Activated CD4-positive, alpha-beta T cell treated with anti-CD3 and anti-CD28 coated beads, Interleukin-2, Interleukin-4, amounts not matched to agents 100 ng/mL and 50 ng/mL, durations not matched to agents 16 hours and 8 hours (primary cell): ENCODE measurements around the gene ATP10A.

Experiments
- DNase-seq: peaks from one replicate; pipeline ENCODE4 v3.0.0-alpha.2; 2020; ENCODE audit warnings: low spot score

ATP10A gene, protein sequence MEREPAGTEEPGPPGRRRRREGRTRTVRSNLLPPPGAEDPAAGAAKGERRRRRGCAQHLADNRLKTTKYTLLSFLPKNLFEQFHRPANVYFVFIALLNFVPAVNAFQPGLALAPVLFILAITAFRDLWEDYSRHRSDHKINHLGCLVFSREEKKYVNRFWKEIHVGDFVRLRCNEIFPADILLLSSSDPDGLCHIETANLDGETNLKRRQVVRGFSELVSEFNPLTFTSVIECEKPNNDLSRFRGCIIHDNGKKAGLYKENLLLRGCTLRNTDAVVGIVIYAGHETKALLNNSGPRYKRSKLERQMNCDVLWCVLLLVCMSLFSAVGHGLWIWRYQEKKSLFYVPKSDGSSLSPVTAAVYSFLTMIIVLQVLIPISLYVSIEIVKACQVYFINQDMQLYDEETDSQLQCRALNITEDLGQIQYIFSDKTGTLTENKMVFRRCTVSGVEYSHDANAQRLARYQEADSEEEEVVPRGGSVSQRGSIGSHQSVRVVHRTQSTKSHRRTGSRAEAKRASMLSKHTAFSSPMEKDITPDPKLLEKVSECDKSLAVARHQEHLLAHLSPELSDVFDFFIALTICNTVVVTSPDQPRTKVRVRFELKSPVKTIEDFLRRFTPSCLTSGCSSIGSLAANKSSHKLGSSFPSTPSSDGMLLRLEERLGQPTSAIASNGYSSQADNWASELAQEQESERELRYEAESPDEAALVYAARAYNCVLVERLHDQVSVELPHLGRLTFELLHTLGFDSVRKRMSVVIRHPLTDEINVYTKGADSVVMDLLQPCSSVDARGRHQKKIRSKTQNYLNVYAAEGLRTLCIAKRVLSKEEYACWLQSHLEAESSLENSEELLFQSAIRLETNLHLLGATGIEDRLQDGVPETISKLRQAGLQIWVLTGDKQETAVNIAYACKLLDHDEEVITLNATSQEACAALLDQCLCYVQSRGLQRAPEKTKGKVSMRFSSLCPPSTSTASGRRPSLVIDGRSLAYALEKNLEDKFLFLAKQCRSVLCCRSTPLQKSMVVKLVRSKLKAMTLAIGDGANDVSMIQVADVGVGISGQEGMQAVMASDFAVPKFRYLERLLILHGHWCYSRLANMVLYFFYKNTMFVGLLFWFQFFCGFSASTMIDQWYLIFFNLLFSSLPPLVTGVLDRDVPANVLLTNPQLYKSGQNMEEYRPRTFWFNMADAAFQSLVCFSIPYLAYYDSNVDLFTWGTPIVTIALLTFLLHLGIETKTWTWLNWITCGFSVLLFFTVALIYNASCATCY (N-terminal part only)

DNA sequence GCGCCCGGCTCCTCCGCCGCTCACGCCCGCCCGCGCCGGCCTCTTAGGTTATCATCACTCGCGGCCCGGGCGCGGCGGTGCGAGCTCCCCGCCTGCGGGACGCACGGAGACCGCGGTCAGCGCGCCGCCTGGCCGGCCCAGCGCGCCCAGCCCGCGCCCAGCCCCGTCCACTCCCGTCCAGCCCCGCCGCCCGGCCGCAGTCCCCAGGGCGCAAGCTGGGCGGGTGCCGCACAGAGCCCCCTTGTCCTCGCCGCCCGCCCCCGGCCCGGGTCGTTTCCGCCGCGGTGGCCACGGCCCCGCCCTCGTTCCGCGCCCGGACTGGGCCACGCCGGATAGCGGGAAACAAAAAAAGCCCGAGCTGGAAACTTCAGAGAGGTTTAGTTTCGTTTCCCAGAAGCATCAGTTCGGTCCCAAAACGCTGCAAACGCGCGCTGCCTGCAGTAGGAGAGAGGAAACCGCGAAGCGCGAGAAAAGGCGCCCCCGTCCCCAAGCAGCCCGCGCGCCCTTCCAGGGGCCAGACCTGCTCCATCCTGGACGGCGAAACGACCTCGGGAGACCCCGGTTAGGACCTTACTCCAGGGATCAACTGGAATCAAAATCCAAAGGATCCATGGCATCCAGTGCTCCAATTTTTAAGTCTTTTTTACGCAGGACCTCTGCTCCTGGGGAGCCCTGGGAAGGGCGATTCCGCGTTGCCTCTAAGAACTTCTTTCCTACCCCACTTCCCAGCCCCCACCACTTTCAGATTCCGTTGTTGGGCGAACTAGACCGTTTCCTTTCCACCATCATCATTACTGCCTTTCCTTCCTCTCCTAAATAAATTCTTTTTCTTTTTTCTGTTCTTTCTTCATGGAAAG, at the start of gene ATP10A:
ATP10A (minus strand) TSS at position 217 of the 857 bp plus-strand sequence. CDS start 231 bp downstream, outside the sequence.
- DNase-seq = peak; percentile 42

DNA sequence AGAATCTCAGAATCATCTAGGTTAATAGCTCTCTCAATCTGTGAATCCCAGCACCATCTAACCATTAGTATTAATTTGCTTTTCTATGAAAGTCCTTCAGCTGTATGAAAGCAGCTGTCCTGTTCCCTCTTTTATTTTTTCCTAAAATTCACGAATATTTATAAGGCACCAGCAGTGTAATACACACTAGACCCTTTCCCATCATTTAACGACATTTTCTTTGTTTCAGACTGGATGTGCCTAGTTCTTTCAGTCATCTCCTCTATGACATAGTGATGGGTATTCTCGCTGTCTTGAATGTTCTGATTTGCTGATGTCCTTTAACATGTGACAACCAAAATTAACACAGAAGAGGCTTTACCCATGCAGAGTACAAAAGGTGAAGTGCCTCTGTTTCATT, 48.9 kb upstream of the ATP10A start:
- no peak for DNase-seq

DNA sequence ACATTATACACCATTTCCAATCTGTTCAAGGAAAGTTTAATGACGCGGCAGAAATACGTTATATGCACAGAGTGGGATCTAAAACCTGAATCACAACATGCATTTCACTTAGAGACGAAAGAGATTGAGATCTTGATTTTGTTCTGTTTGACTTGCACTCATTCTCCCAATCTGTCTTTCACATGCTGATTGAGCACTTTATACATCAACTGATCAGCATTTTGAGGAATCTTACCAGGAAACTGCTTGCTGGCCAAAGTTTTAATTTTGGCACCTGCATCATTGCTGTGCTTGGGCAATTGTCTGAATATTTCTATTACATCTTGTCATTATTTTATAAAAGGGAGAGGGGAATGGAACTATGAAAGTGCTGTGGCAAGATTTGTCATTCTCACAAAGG, 47.7 kb upstream of the ATP10A start:
- no peak for DNase-seq

DNA sequence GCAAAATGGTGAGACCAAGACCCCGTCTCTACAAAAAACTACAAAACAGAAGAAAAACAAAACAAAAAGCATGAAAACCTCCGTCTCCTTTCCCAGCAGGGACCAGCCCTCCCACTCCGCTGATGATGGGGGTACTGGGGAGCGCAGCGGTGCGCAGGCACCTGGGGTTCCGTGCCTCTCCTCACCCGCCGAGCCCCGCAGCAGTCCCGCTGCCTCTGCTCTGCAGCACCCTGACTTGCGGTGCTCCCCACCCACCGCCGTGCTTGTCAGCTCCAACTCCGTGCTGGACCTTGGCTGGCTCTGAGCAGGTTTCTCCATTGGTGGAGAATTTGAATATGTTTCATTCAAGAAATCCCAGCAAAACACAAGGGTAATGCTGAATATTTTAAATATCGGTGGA, 46.7 kb upstream of the ATP10A start:
- no peak for DNase-seq

DNA sequence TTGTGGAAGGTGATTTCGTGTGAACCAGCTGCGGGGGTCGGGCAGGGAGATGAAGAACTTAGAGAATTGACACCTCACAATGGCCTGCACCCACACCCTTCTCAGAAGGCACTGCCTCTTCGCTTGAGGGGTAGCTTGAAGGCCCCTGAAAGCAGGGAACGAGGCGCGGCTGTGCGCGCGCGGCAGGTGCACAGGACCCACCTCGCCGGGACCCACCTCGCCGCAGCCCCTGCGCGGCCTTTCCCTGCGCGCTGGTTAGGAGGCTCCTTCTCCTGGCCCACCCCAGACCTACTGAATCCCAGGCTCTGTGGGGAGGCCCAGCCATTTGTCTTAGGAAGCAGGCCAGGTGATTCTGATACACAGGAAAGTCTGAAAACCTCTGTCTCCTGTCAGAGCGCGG, 46.2 kb upstream of the ATP10A start:
- DNase-seq = no peak

DNA sequence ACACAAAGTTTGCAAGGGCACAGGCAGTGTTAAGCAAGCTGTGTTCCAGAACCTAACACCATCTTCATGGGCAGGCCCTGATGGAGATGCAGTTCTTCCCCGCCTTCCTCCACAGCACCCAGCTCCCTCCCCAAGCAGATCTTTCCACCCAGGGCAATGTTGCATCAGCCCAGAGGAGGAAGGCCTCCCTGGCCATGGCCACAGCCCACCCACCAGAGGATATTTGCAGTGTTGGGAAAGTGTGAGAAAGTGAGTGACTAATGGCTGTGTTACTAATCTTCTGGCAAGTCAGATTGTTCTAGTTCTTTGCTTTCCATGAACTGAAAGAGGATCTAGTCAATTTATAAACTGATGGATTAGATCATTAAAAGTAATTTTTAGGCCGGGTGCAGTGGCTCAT, 42.0 kb upstream of the ATP10A start:
- no peak for DNase-seq

DNA sequence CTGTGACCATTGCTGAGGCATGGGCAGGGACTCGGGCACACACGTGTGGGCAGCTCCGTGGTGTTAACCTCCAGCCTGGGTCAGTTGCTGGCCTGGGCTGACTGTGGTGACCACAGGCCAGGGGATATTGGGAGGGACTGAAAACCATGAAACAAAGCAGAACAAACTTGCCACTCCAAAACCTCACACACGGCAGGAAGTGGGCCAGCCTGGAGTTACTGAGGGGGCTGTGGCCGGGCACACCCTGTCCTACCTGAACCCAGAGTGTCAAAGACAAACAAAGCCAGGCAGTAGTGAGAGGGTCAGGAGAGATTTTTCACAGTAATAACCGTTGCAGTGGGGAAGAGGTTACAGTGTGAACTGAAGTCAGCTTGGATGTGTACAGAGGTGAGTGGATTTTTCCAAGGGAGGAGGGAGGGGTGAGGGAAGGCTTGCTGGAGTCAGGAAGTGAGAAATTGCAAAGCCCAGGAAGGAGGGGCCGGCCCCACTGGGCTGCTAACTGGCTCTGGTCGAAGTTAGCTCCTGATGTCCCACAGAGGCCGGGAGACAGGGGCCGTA, 40.0 kb upstream of the ATP10A start:
- no peak for DNase-seq

DNA sequence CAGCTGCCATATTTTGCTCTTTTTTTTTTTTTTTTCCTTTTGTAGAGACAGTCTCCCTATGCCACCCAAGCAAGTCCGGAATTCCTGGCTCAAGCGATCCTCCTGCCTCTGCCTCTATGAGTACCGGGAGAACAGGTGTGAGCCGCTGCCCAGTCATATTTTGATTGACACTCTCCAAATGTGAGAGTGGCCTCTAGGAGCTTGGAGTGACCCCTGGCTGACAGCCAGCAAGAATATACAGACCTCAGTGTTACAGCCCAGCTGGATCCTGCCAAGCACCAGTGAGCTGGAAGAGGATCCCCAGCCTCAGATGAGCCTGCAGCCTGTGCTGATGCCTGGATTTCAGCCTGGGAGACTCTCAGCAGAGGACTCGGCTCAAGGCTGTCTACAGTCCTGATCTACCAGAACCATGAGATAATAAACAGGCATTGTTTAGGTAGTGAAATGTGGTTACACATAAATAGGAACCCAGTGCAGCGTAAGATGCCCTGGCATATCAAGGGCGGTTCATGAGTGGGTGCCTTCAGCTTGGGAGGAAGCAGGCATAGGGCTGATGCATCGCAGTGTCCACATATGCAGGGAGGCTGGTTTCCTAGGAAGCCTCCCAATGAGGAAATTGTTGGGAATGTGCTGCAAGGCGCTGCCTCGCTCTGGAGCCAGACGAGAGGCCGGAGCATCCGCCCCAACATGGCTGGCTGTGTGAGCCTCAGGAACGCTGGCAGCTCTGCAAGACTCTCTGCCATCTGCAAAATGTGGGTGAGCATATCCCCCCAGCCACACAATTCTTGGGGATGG, 38.9 kb upstream of the ATP10A start:
- DNase-seq = no peak

DNA sequence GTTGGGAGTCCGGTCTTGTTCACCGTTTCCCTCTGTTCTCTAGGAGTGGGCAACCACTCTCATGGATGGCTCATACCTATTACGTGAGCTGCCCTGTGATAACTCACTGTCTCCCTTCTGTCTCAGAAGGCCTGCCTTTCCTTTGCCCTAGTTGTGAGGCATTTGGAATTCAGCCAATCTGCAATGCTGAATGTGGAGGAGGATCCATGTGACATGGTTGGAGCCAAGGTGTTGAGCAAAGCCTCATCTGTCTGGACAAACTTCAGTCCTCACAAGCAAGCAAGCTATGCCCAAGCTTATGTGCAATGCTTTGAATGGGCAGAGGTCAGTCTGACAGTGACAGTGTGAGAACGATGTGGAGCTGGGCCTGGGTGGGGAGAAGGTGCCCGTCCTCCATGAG, 37.8 kb upstream of the ATP10A start:
- no peak for DNase-seq

DNA sequence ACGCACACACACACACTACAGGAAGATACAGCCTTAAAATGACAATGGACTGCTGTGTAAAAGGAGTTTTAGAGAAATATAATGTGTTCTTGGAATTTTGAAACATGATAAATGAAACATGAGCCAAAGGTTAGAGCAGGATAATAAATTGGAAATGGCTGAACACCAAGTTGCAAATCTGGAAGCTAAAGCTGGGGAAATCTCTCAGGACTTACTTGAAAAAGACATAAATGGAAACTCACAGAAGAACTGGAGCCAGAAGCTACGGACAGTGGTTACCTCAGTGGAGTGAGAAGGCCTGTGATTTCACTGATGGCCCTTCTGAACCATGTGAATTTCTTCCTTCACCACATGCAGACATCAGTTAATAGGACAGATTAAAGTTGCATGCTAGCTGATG, 37.3 kb upstream of the ATP10A start:
- no peak for DNase-seq

DNA sequence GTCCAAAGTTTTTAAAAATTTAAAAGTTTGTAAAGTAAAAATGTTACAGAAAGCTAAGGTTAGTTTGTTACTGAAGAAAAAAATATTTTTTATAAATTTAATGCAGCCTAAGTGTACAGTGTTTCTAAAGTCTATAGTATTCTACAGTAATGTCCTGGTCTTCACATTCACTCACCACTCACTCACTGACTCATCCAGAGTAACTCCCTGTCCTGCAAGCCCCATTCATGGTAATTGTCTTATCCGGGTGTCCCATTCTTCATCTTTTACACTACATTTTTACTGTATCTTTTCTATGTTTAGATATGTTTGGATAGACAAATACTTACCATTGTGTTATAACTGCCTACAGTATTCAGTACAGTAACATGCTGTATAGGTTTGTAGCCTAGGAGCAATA, 36.7 kb upstream of the ATP10A start:
- DNase-seq = no peak

DNA sequence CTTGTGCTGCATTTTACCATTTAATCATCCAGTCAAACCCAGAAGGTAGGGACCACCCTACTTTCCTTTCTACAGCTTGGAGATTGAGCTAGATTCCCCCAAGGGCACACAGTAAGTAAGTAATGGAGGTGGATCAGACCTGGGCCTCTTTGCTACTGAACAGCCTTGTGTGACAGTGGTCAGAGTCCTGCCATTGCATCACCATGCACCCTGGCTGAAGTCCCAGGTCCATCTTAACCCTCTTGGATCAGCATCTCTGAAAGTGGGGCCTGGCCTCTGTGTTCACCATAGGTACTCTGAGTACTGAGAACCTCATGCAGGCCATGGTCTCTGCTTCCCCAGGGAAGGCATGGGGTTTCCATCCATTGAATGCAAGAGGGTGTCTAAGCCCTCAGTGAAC, 34.5 kb upstream of the ATP10A start:
- no peak for DNase-seq

DNA sequence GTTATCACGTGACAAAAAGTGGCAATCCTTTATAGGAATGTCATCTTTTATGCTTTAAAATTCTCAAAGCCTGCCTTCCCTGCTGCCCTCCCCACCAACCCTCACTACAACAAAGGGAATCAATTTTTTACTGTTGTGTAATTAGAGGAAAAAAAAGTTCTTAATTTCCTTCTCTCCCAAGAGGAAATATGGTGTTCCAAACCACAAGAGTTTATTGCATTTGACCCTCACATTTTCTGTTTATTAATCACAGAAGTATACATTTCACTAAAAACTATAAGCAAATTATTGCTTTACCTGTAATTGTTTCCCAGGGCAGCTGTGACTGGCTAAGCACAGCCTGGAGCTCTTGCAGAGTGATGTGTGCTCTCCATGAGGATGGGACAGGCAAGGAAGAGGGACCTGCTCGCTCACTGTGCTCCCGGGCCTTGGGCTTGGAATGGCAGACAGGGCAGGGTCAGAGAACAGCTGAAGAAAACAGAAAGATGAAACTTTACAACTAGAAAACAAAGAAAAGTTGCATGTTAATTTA, 31.3 kb upstream of the ATP10A start:
- DNase-seq = no peak

DNA sequence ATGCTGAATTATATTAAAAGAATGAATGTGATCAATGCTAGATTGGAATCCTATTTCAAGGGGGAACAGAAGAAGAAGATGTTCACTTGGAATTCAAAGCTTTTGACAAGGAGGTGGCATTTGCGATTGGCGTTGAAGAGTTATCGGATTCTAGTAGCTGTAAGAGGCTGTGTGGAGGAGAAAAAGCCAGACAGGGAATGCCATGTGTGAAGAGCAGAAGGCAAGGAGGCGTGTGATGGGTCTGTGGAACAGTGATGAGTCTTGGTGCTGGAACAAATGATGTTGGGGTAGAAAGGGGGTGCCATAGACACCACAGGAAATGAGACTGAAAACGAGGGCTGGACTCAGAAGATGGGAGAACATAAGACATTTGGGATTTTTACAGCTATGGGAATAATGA, 30.5 kb upstream of the ATP10A start:
- no peak for DNase-seq

DNA sequence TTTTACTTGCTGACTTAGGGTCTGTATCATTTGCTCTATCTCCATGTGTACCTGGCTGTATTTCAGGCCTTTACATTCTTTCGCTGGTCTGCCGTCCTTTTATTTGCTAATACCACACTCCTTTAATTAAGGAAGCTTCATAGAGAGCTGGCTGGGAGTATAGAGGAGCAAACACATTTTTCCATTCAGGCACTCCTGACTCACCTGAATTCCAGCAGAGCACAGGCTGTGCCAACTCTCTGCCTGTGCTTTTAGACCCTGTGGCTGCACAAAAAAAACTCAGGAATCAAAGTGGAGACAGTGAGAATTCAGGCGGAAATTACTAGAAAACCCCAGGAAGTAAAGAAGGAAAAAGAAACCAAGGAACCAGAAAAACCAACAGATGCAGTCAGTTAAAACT, 29.0 kb upstream of the ATP10A start:
- no peak for DNase-seq

DNA sequence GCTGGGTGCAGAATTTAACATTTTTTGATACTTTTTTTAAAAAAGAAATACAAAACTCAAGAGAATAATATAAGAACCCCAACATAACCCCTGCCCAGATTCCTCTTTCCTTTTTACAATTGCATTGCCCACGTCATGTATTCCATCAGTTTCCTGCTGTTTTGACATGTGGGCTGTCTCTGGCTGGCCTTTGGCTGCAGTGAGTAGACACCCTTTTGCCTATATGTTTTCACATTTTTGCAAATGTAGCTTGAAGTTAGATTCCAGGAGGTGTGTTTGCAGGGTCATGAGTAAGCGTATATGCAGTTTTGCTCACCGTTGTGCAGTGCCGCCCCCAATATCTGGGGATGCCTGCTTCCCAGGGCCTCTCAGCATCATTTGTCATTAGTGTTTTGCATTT, 28.0 kb upstream of the ATP10A start:
- DNase-seq = no peak

DNA sequence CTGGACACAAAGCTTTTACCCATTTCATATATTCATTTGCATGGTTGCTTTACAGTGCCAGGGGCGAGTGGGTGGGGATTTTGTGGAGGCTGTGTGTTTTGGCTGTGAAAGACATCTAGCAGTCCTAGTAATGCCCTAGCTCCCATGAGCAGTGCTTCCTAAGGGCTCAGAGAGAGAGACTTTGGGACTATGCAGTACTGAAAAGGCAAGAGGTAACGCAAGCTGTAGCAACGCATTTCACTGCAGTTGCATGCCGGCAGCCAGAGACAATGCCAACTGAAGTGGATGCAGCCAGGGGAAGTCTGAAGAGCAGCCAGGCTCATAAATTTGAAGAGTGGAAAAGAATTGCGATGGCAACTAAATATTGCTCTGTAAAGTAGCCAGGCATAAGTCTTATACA, 27.4 kb upstream of the ATP10A start:
- DNase-seq = no peak

DNA sequence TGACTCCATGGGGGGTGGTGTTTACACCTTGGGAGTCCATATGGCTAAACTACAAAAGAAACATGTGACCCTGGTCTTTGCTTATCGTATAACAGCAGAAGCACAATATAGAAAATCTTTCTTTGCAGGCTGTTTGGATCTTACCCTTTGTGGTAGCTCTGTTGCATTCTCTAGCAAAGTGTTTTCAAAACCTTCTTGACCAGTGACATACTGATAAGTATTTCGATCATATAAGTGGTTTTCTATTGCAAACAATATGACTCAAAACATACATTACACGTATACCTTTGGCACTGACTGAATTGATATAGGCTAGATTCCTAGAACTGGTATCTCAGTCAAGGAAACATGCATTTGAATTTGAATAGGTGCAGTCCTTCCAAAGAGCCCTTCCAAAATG, 24.7 kb upstream of the ATP10A start:
- no peak for DNase-seq

DNA sequence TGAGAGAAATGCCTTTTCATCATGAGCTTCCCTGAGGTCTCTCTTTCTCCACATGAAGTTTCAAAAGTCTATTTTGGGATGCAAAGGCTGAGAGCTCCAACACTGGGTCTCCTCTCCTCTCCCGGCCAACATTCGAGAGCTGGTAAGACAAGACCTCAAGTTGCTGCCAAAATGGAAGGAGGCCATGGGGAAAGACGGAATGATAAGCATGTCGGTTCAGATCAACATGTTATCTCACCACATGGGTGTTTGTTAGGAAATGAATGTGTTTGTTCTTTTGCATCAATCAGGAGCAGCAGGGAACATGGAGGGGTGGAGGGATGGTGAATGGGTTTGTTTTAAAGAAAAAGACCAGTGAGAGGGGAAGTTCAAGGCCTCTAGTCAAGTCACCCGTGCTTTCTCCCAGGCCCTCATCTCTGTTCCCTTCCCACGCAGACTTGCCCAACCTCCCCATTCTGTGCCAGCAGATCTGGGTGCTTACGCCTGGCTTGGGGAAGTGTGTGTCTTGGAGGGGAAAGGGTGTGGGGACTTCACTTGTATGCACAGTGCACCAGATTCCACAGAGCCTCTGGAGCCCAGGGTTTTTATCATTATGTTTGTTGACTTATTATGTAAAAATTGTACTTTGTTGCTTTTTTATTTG, 23.5 kb upstream of the ATP10A start:
- no peak for DNase-seq

DNA sequence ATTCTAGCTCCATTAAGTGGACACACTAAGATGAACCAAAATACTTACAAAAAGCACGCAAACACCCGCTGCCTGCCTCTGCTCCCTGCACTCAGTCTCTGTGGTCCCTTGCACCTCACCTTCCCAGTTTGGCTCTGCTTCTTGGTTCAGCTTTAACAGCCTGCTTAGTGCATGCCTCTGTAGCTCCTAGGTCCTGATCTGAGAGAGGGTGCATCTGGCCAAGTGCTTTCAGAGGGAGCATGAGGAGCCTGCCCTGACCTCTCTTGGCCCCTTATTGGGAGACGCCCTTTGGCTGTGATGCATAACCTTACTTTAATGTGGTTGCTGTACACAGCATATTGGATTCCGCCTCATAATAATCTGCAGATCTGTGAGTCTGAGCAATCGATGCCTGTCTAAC, 21.2 kb upstream of the ATP10A start:
- DNase-seq = no peak
